COLO829 (cell line): ENCODE data around the gene HOXD4.
A peak's percentile ranks its signal among the peaks of the same experiment; 100 is the strongest.

Experiments used
- DNase-seq: peaks from one replicate; pipeline ENCODE4 v3.0.0; 2012; ENCODE audit warnings: low spot score

The HOXD4 gene

GRCh38 chr2:176170602-176171305 lies 19.4 kb downstream of the HOXD4 start:
- no peak for DNase-seq

GRCh38 chr2:176171351-176172006 lies 20.1 kb downstream of the HOXD4 start:
- DNase-seq, result no peak

- DNase-seq, result no peak
These were observed 20.9 kb downstream of the HOXD4 start for GRCh38 chr2:176172007-176172894.

- DNase-seq, result no peak
These were observed 21.7 kb downstream of the HOXD4 start for GRCh38 chr2:176172895-176173566.

GRCh38 chr2:176173567-176174381 lies 22.4 kb downstream of the HOXD4 start:
- DNase-seq, result no peak

- no peak for DNase-seq
These were observed 23.1 kb downstream of the HOXD4 start for GRCh38 chr2:176174382-176174823.

- no peak for DNase-seq
These were observed 23.7 kb downstream of the HOXD4 start for GRCh38 chr2:176174824-176175708.

GRCh38 chr2:176175709-176176607 lies 24.6 kb downstream of the HOXD4 start:
- no peak for DNase-seq

GRCh38 chr2:176177580-176178037 lies 26.3 kb downstream of the HOXD4 start:
- no peak for DNase-seq

GRCh38 chr2:176178038-176178756 lies 26.8 kb downstream of the HOXD4 start:
- no peak for DNase-seq

- DNase-seq, result no peak
These were observed 27.5 kb downstream of the HOXD4 start for GRCh38 chr2:176178757-176179295.

- DNase-seq, result no peak
These were observed 30.2 kb downstream of the HOXD4 start for GRCh38 chr2:176181551-176181950.

- no peak for DNase-seq
These were observed 31.3 kb downstream of the HOXD4 start for GRCh38 chr2:176182671-176183070.

GRCh38 chr2:176184749-176185148 lies 33.4 kb downstream of the HOXD4 start:
- DNase-seq, result no peak

GRCh38 chr2:176186024-176186423 lies 34.7 kb downstream of the HOXD4 start:
- no peak for DNase-seq

GRCh38 chr2:176187200-176187898 lies 36.0 kb downstream of the HOXD4 start:
- peak; percentile 45 for DNase-seq
